ENCODE results near the gene CHDH. TPM values are rescaled to one million over a fixed set of nuclear protein-coding genes. Genes with fewer than 3 reads are reported as not detected.

Gene CHDH
- total RNA-seq, 1 donor from 2014 or later = 3.7 TPM

DNA sequence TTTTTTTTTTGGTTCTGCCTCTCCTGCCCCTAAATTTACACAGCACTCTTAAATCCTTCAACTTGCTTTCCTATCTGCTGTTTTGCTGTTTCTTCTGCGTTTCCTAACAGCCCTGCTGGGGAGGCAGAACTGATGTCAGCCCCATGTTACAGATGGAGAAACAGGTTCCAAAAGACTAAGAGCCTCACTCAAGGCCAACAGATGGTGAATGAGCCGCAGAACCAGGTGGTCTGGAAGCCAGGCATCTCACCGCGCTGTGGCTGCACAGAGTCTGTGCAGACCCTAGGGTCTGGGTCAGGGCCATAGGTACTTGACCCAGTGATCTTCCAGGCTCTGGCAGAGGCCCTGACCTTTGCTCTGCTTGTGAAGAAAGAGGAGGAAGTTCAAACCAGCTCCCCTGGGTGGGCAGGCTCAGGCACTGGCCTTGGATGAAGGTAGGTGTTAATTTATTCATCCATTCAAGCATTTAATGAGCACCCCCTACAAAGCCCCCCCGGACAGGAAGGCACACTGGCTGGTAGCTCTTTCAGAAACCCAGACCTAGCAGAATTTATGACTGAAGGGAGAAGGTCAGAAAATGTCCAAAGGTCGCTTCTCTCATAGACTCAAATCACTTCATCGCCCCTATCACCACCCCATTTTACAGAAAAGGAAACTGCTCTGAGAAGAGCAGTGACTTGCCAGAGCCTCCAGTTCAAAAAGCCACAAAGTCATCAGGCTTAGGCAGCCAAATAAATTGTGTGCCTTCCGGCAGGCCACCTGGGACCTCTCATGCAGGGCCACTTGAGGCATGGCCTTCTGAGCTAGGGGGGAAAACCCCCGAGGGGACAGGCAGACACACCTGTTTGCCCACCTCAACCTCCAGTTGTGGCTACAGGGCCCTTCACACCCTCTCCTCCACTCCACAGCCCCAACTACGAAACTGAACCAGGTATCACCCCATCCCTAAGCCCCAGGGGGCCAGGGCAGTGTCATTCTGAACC is 2.7 kb downstream of the CHDH start:
- Histone ChIP-seq H3K27ac (replicated peaks) (no peak overlapping the region), H3K36me3 (no peaks in the 10 kb centered on the region), H3K4me1 (peaks cover 30% of the 10 kb centered on the region), H3K4me3 (no peak overlapping the region), H3K9me3 (replicated peaks) (no peaks in the 10 kb centered on the region), H3K27me3 (ENCODE audit: low read depth) (peaks cover 44% of the 10 kb centered on the region)
- no peak for DNase-seq
- intact Hi-C loops (cut with micrococcal nuclease) = no loop called here
- TF ChIP-seq, protein P1, sequence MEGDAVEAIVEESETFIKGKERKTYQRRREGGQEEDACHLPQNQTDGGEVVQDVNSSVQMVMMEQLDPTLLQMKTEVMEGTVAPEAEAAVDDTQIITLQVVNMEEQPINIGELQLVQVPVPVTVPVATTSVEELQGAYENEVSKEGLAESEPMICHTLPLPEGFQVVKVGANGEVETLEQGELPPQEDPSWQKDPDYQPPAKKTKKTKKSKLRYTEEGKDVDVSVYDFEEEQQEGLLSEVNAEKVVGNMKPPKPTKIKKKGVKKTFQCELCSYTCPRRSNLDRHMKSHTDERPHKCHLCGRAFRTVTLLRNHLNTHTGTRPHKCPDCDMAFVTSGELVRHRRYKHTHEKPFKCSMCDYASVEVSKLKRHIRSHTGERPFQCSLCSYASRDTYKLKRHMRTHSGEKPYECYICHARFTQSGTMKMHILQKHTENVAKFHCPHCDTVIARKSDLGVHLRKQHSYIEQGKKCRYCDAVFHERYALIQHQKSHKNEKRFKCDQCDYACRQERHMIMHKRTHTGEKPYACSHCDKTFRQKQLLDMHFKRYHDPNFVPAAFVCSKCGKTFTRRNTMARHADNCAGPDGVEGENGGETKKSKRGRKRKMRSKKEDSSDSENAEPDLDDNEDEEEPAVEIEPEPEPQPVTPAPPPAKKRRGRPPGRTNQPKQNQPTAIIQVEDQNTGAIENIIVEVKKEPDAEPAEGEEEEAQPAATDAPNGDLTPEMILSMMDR (IDR thresholded peaks at IDR 0.05; ENCODE audit: borderline replicate concordance) = no peak

DNA sequence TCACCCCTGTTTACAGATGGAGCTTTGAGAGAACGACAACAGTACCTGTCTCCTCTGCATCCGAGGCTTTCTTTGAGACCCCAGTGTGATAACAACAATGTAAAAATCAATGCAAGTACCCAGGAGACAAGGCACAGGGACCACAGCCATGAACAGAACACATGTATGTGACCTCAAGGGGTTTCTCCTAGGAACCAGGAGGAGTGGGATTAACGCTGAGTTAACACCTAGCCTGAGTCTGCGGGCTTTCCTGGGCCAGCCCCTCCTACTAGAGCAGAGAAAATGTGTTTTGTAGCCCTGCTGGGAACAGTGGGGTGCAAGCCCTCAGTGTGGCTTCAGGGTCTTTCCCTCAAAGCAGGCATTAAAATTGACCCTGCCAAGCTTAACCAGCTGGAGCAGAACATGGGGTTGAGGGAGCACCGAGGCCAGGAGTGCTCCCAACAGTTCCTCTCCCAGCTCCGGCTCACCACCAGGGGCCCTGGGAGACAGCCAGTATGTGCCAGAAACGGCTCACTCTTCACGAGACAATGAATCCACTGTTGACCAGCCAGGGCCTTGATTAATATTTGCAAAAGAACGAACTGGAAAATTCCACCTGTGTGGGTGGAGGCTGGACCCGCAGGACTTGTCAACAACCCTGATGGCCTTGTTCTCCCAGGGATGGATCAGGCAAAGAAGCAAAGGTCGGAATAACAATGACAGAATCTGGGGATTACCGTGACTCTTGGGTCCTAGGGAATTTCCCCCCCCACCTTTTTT is 3.6 kb downstream of the CHDH start:
- no peak for DNase-seq
- Histone ChIP-seq H3K36me3 (no peaks in the 10 kb centered on the region), H3K9me3 (replicated peaks) (no peaks in the 10 kb centered on the region), H3K4me3 (no peak overlapping the region), H3K27me3 (ENCODE audit: low read depth) (peaks cover 38% of the 10 kb centered on the region), H3K4me1 (peaks cover 30% of the 10 kb centered on the region), H3K27ac (replicated peaks) (no peak overlapping the region)
- TF ChIP-seq, protein P1 (IDR thresholded peaks at IDR 0.05; ENCODE audit: borderline replicate concordance) = peak; percentile 35
- intact Hi-C loops (cut with micrococcal nuclease) = no loop called here

DNA sequence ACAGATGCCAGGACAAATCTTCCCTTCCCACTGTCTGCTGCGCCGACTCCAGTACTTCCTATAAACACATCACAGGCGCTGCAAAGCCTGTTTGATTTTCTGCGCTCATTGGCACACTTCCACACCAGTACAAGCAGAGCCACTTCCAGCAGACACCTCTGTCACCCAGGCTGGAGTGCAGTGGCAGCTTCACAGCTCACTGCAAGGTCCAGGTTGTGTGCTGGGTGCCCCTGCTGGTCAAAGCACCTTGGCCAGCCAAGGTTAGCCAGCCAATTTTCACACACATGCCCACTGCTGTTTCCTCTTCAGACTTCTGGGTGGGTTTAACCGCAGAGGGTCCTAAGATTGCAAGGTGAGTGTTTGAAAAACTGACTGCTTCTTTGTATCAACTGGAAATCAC is 4.9 kb downstream of the CHDH start:
- intact Hi-C loops (cut with micrococcal nuclease) = no loop called here
- Histone ChIP-seq H3K9me3 (replicated peaks) (no peaks in the 10 kb centered on the region), H3K4me1 (peaks cover 22% of the 10 kb centered on the region), H3K36me3 (no peaks in the 10 kb centered on the region), H3K27me3 (ENCODE audit: low read depth) (peaks cover 24% of the 10 kb centered on the region), H3K27ac (replicated peaks) (no peak overlapping the region), H3K4me3 (no peak overlapping the region)
- TF ChIP-seq, protein P1 (IDR thresholded peaks at IDR 0.05; ENCODE audit: borderline replicate concordance) = no peak
- no peak for DNase-seq

DNA sequence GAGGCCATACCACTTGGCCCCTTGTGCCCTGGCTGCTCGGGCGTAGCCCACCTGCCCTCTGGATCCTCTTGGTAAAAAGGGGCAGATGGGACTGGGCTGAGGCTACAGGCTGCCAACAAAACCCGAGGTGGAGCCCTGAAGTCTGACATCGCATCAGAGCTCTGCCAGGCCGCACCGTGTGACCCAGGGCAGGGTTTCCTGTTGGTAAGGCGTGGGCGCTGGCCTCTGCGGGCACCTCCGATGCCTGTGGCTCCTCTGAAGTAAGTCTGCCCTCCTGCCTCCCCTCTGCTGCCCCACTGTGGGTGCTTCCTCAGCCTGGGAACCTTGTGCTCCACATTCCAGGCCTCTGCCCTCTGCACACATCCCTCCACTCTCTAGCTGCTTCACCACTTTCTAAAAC is 8.9 kb downstream of the CHDH start:
- no peak for DNase-seq
- Histone ChIP-seq H3K4me1 (no peaks in the 10 kb centered on the region), H3K27me3 (ENCODE audit: low read depth) (no peaks in the 10 kb centered on the region), H3K4me3 (no peak overlapping the region), H3K36me3 (no peaks in the 10 kb centered on the region), H3K27ac (replicated peaks) (no peak overlapping the region), H3K9me3 (replicated peaks) (no peaks in the 10 kb centered on the region)
- intact Hi-C loops (cut with micrococcal nuclease) = no loop called here
- TF ChIP-seq, protein P1 (IDR thresholded peaks at IDR 0.05; ENCODE audit: borderline replicate concordance) = no peak

DNA sequence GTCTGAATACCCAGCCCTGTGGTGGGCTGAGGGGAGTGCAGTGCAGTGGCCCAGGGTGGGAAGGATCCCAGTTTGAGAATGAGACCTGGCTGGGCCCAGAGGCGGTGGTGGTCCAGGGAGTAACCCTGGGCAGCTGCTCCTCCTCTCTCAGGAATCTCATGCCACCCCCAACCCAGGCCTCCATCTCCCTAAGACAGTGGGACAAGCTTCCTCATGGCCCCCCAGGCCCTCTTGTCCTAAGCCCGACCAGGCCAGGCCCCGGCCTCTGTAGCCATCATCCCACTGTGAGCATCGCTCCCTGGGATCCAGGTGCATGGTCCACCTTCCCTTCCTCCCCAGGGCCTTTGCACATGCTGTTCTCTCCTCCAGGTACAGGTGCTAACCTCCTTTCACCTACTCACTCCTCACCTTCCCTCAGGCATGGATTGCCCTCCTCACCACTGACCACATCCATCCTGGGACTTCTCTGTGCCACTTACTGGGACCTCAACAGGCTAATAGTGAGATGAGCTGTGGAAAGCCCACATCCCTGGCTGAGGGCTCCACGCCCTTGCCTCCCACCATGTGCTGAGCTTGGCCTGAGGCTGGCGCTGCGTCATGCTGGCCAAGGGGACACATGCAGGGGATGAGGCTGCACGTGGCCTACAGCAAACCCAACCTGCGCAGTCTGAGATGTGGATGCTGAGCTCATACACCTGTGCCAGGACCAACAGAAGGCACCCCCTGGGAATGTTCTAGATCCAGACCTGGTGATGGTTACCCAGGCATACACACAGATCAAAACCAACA is 9.9 kb downstream of the CHDH start:
- Histone ChIP-seq H3K27me3 (ENCODE audit: low read depth) (no peaks in the 10 kb centered on the region), H3K27ac (replicated peaks) (no peak overlapping the region), H3K36me3 (no peaks in the 10 kb centered on the region), H3K9me3 (replicated peaks) (no peaks in the 10 kb centered on the region), H3K4me1 (no peaks in the 10 kb centered on the region), H3K4me3 (no peak overlapping the region)
- TF ChIP-seq, protein P1 (IDR thresholded peaks at IDR 0.05; ENCODE audit: borderline replicate concordance) = no peak
- intact Hi-C loops (cut with micrococcal nuclease) = no loop called here
- no peak for DNase-seq

All from left ventricle myocardium inferior (tissue), 1 donor.